Kidney (tissue), 14 donors: ENCODE measurements around the gene LY6G6C. TPM values are rescaled to one million over a fixed set of nuclear protein-coding genes. Genes with fewer than 3 reads are reported as not detected.

Experiments used
- DNase-seq, 5 donors: peaks; one replicate each; pipeline ENCODE4 v3.0.0-alpha.2; 2013 to 2020
- FAIRE-seq: peaks from 2 replicates; lab custom pipeline; 2012; peaks lifted over from hg19 to GRCh38; lab: Jason Lieb, UNC
- H3K27ac ChIP-seq, 2 donors: one replicate each; pipeline ENCODE4 v1.7.0; 2013; ENCODE audit warnings: low read depth in 2 of 2, low read length in 2 of 2, inconsistent platforms in 1 of 2
- H3K27me3 ChIP-seq: one replicate; pipeline ENCODE4 v1.7.1; 2013; ENCODE audit warnings: low read length, inconsistent platforms; ENCODE audit not compliant: control insufficient read depth, insufficient read depth
- H3K36me3 ChIP-seq, 3 donors: one replicate each; pipeline versions ENCODE4 v1.7.0 to v1.7.1; 2013; ENCODE audit warnings: low read length in 3 of 3, control low read depth in 1 of 3, inconsistent platforms in 1 of 3; ENCODE audit not compliant: insufficient read depth in 3 of 3, control insufficient read depth in 2 of 3
- H3K4me1 ChIP-seq, 3 donors: one replicate each; pipeline versions ENCODE4 v1.7.0 to v1.7.1; 2013; ENCODE audit warnings: low read length in 3 of 3, inconsistent platforms in 1 of 3, low read depth in 1 of 3; ENCODE audit not compliant: control insufficient read depth in 2 of 3, insufficient read depth in 2 of 3
- H3K4me3 ChIP-seq, 3 donors: one replicate each; pipeline versions ENCODE4 v1.7.0 to v1.8.1; 2013; ENCODE audit warnings: low read length in 3 of 3, control low read depth in 1 of 3, inconsistent platforms in 1 of 3
- H3K9ac ChIP-seq, 3 donors: one replicate each; pipeline versions ENCODE4 v1.7.0 to v1.7.1; 2013; ENCODE audit warnings: low read length in 3 of 3, control low read depth in 1 of 3, inconsistent platforms in 1 of 3
- H3K9me3 ChIP-seq, 3 donors: one replicate each; pipeline versions ENCODE4 v1.7.0 to v1.7.1; 2013; ENCODE audit warnings: low read length in 3 of 3, control low read depth in 1 of 3, inconsistent platforms in 1 of 3; ENCODE audit not compliant: control insufficient read depth in 2 of 3, insufficient read depth in 1 of 3
- intact Hi-C: fragments of 100-400 bp; cut with DNase I; formaldehyde crosslinking; loops from one replicate; pipeline ENCODE4 v1.11.1; 2022
- polyA plus RNA-seq: library from polyadenylated mRNA; stranded (reverse); fragments of 350-450 nt; fragmentation: Illumina TruSeq; extraction: RNeasy Lipid Tissue Mini Kit (QIAGEN cat#74804); gene quantifications from one replicate; pipeline ENCODE4 v1.2.3, GENCODE V29; 2014; ENCODE audit warnings: low read depth, low replicate concordance; ENCODE audit not compliant: insufficient read depth
- total RNA-seq: library from RNA; stranded (reverse); fragmentation: NEBNext Ultra II Directional; extraction: Animal tissue kit (Norgen Biotek cat#: 25700); gene quantifications from one replicate; pipeline ENCODE4 v1.2.1, GENCODE V29; 2021
- TF ChIP-seq, protein P1 (sequence below): IDR thresholded peaks from 3 replicates; pipeline ENCODE4 v1.5.1; 2012; ENCODE audit warnings: mild to moderate bottlenecking, moderate library complexity, borderline replicate concordance; ENCODE audit not compliant: insufficient read depth; ENCODE audit errors: extremely low read depth
- donor health status: control.
- donor health status: control.
- donor health status: control.
- donor health status: control.
- donor health status: control.
- donor health status: DM: yes; HTN: yes; CAD: no.
- donor health status: Normal renal cell carcinoma (clear cell type).

Gene LY6G6C
- total and polyA plus RNA-seq, 2 donors from 2014 or later: not detected

DNA sequence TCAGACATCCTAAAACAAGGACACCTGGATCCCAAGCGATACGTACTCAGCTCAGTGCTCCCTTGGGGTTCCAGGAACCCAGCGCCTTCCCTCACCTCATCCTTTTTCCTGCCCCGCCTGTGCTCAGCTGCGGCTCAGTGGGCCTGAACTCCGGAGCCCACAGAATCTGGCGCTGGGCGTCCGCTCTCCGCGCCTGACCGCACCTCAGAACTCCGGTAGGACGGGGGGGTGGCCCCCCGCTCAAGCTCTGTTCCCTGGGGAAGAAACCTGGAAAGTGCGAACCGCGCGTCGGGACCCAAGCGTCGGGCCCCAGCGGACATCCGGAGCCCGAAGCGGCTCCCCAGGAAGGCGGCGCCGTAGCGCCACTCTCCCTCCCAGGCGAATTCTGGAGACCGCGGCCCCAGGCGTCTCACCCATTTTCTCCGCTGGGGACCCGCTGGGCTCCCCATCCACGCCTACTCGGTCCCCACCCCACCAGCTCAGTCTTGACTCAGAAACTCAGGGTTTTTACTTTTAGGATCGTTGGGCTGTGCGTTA, 40.3 kb downstream of the LY6G6C start:
- intact Hi-C loops: no loop called here
- Histone ChIP-seq H3K4me3 (peak overlapping the region; percentile 61 to 76 (median 71)), H3K4me1 (peaks cover 3 to 8% (median 4%) of the 10 kb centered on the region in 3 donors), H3K27ac (peak overlapping the region; percentile 76), H3K9me3 (no peaks in the 10 kb centered on the region), H3K36me3 (no peaks in the 10 kb centered on the region), H3K9ac (peak overlapping the region; percentile 51 to 81 (median 57)), H3K27me3 (no peaks in the 10 kb centered on the region)
- DNase-seq (peak; percentile 73 to 93 (median 84)), FAIRE-seq (no peak)
- TF ChIP-seq, protein P1, sequence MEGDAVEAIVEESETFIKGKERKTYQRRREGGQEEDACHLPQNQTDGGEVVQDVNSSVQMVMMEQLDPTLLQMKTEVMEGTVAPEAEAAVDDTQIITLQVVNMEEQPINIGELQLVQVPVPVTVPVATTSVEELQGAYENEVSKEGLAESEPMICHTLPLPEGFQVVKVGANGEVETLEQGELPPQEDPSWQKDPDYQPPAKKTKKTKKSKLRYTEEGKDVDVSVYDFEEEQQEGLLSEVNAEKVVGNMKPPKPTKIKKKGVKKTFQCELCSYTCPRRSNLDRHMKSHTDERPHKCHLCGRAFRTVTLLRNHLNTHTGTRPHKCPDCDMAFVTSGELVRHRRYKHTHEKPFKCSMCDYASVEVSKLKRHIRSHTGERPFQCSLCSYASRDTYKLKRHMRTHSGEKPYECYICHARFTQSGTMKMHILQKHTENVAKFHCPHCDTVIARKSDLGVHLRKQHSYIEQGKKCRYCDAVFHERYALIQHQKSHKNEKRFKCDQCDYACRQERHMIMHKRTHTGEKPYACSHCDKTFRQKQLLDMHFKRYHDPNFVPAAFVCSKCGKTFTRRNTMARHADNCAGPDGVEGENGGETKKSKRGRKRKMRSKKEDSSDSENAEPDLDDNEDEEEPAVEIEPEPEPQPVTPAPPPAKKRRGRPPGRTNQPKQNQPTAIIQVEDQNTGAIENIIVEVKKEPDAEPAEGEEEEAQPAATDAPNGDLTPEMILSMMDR: peak; percentile 4

DNA sequence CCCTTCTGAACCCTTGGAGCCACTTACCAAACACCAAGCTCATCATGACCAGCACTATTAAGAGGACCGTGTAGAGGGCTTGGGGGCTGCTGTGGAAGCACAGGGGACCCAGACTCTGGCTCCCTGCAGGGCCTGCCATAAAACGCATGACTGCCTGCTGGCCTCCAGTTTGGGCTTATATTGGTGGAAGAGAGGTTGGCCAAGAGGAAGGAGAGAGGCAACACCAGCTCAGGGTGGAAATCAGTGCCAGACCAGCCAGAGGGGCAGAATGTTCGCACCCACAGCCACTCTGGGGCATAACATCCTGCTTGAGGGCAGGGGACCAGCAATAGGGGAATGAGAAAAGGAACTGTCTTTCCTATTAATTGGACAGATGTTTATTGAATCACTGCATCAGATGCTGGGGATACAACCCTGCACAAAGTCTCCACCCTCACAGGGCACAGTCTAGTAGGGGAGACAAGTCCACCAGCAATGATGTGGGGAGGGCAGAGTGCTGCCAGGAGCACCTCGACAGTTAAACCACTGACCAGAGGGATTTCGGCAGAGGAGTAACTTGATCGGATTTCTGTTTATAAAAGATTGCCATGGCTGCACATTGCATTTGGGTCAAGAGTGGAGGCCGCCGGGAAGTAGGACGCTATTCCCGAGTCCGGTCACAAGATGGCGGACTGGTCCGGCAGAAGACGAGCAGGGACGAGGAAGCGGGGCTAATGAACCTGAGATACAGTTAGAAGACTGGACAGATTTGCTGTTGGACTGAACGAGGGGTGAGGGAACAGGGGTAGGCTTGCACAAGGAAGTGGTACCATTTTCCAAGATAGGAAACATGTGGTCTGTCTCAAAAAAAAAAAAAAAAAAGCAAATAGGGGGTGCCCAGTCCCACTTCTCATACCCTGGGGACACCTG, 41.1 kb downstream of the LY6G6C start, which contains the start of gene LY6G5C:
TSS of gene LY6G5C (minus strand) at position 842 of the 909 bp plus-strand sequence. CDS start at position 148, 694 bp downstream.
- TF ChIP-seq, protein P1: peak; percentile 83
- H3K4me3 ChIP-seq: peak within 1 kb of the TSS; percentile 61 to 76 (median 71)
- H3K27ac ChIP-seq: peak within 1 kb of the TSS; percentile 76
- peak within 1 kb of the TSS; percentile 51 to 81 (median 57) for H3K9ac ChIP-seq
- no peaks in the 10 kb centered on the region for H3K27me3 ChIP-seq
- no peaks in the 10 kb centered on the region for H3K9me3 ChIP-seq
- peak; percentile 91 to 95 (median 93) for DNase-seq
- FAIRE-seq: no peak
- no peaks in the 10 kb centered on the region for H3K36me3 ChIP-seq
- intact Hi-C loops: no loop called here
- H3K4me1 ChIP-seq: peaks cover 3 to 8% (median 4%) of the 10 kb centered on the region in 3 donors

DNA sequence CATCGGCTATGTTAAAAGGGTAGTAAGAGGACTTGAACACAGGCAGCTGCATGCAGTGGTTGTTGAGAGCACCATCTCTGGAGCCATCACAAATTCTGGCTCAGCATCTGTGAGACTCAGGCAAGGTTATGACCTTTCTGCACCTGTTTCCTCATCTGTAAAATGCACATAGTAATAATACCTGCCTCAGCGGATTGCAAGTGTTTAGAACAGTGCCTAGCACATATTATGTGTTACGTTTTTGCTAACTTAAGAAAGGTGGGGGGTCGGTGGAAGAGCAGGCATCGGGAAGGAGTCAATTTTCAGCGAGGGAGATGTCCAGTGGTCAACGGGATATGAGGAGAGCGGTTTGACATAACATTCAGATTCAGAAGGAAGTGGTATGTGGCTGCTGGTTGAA, 43.6 kb downstream of the LY6G6C start:
- FAIRE-seq (no peak), DNase-seq (no peak)
- peaks cover 3 to 6% (median 4%) of the 10 kb centered on the region in 3 donors for H3K4me1 ChIP-seq
- no peak overlapping the region for H3K4me3 ChIP-seq
- no peaks in the 10 kb centered on the region for H3K9me3 ChIP-seq
- H3K27me3 ChIP-seq: no peaks in the 10 kb centered on the region
- intact Hi-C loops: no loop called here
- no peak overlapping the region for H3K9ac ChIP-seq
- peaks cover 0 to 2% (median 0%) of the 10 kb centered on the region in 3 donors for H3K36me3 ChIP-seq
- TF ChIP-seq, protein P1: no peak
- H3K27ac ChIP-seq: no peak overlapping the region
